GM21515 (cell line): ENCODE results near the gene CDKN1A.

Experiments used
- ATAC-seq: cut with Tn5 transposase; IDR thresholded peaks from one replicate; pipeline ENCODE4 v1.9.1; 2021; ENCODE audit not compliant: unreplicated experiment

The CDKN1A gene

DNA sequence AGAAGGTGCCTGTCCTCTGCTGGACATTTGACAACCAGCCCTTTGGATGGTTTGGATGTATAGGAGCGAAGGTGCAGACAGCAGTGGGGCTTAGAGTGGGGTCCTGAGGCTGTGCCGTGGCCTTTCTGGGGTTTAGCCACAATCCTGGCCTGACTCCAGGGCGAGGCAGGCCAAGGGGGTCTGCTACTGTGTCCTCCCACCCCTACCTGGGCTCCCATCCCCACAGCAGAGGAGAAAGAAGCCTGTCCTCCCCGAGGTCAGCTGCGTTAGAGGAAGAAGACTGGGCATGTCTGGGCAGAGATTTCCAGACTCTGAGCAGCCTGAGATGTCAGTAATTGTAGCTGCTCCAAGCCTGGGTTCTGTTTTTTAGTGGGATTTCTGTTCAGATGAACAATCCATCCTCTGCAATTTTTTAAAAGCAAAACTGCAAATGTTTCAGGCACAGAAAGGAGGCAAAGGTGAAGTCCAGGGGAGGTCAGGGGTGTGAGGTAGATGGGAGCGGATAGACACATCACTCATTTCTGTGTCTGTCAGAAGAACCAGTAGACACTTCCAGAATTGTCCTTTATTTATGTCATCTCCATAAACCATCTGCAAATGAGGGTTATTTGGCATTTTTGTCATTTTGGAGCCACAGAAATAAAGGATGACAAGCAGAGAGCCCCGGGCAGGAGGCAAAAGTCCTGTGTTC is 1.3 kb upstream of the CDKN1A start:
- no peak for ATAC-seq

DNA sequence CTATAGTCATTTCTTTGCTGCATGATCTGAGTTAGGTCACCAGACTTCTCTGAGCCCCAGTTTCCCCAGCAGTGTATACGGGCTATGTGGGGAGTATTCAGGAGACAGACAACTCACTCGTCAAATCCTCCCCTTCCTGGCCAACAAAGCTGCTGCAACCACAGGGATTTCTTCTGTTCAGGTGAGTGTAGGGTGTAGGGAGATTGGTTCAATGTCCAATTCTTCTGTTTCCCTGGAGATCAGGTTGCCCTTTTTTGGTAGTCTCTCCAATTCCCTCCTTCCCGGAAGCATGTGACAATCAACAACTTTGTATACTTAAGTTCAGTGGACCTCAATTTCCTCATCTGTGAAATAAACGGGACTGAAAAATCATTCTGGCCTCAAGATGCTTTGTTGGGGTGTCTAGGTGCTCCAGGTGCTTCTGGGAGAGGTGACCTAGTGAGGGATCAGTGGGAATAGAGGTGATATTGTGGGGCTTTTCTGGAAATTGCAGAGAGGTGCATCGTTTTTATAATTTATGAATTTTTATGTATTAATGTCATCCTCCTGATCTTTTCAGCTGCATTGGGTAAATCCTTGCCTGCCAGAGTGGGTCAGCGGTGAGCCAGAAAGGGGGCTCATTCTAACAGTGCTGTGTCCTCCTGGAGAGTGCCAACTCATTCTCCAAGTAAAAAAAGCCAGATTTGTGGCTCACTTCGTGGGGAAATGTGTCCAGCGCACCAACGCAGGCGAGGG is 594 bp upstream of the CDKN1A start:
- ATAC-seq: no peak

DNA sequence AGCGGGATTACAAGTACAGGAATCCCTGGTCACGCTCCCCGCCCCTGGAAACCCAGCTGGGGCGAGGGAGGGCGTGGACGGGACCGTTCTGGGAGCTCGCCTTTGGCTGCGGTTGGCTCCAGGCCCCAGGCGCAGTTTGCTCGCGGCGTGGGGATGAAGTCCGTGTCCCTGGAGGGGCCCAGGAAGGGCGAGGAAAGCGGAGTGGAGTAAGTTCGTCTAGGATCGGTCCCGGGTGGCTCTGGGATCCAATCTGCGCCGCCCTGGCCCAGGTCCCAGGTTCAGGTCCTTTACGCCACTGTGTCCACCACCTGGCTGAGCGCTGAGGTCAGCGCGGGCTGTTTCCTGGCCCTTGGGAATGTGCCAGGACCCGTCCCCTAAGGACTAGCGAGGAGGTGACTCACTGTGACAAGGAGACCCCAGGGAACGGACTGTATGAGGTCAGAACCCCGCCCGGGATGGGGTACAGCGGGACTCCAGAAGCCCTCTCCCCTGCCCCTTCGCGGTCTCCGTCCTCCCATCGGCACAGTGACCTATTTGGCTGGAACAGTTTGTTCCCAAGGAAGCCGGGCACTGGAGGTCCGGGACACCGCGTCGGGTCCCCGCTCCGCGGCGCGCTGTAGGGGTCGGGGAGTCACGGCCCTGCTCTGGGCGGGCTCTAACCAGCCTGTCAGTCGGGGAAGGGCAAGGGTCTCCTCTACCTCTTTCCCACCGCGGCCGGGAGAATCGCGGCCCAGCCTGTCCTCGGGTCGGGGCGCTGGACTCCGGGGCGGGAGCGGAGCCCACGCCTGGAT is 724 bp downstream of the CDKN1A start:
- ATAC-seq: peak; percentile 1

DNA sequence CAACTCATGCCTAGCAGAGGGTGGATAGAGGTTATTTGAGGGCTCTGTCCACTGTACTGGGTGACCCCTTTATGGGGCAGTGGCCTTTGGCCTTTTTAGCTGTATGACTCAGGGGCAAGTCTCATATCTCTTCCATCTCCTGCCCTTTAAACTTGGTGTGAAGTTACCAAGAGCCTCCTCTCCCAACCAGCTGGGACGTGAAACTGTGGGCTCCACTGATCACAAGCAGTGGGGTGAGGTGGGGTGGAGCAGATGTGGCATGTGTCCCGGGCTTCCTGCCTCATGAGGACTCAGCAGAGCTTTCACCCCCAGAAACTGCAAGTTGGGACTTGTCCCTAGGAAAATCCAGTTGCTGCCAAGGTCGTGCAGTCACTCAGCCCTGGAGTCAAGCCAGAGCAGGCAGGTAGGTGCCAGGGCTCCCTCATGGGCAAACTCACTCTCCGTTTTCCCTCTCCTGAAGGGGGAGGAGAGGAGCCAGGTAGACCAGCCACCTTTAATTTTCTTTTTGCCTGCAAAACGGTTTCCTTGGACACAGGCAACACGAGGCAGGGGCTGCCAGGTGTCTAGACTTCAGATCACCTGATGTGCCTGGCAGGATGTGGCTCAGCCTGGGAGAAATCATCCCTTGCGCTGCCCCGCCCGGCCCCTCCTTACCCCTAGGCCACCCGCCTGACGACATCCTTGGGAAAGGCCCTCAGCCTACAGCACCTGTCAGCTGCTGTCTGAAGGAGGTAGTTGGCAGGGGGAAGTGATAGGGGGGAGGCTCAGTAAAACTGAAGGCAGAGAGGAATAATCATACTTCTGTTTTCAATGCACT is 4.0 kb downstream of the CDKN1A start:
- ATAC-seq: peak; percentile 25

GRCh38 chr6:36683145-36683655 is 4.7 kb downstream of the CDKN1A start:
- ATAC-seq: no peak

GRCh38 chr6:36683656-36684446 is 5.3 kb downstream of the CDKN1A start:
- ATAC-seq: no peak

GRCh38 chr6:36684447-36684812 is 5.9 kb downstream of the CDKN1A start:
- no peak for ATAC-seq

DNA sequence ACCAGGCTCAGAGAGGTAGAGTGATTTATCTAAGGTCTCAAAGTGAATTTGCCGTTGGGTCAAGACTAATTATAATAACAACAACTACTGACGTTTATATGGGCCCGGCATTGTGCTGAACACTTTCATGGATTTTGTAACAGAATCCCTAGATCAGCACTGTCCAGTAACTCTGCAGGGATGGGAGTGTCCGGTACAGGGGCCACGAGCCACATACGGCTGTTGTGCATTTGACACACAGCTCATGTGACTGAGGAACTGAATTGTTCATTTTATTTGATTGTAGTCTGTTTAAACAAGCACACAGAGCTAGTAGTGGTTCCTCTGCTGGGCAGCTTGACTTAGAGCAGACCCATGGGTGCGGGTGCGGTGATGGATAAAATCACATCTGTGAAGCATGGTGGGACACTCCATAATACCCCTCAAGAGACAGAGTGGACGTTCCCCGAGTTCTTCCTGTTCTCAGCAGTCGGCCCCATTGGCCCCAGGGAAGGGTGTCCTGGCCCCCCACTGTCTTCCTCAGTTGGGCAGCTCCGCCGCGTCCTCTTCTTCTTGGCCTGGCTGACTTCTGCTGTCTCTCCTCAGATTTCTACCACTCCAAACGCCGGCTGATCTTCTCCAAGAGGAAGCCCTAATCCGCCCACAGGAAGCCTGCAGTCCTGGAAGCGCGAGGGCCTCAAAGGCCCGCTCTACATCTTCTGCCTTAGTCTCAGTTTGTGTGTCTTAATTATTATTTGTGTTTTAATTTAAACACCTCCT is 6.8 kb downstream of the CDKN1A start:
- no peak for ATAC-seq

- no peak for ATAC-seq
Measured at GRCh38 chr6:36685926-36686667, 7.6 kb downstream of the CDKN1A start.

DNA sequence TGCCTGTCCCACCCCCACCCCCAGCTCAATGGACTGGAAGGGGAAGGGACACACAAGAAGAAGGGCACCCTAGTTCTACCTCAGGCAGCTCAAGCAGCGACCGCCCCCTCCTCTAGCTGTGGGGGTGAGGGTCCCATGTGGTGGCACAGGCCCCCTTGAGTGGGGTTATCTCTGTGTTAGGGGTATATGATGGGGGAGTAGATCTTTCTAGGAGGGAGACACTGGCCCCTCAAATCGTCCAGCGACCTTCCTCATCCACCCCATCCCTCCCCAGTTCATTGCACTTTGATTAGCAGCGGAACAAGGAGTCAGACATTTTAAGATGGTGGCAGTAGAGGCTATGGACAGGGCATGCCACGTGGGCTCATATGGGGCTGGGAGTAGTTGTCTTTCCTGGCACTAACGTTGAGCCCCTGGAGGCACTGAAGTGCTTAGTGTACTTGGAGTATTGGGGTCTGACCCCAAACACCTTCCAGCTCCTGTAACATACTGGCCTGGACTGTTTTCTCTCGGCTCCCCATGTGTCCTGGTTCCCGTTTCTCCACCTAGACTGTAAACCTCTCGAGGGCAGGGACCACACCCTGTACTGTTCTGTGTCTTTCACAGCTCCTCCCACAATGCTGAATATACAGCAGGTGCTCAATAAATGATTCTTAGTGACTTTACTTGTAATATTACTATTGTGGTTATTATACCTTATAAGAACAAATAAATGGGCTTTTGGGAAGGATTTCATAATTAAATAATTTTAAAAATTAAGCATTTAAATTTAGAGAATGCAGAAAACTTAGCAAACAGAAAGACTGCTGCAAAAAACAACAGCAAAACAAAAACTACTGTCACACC is 8.4 kb downstream of the CDKN1A start:
- ATAC-seq: no peak

GRCh38 chr6:36688063-36688738 is 9.7 kb downstream of the CDKN1A start:
- no peak for ATAC-seq

GRCh38 chr6:36688739-36689075 is 10.2 kb downstream of the CDKN1A start:
- no peak for ATAC-seq

GRCh38 chr6:36691011-36691410 is 12.5 kb downstream of the CDKN1A start:
- ATAC-seq: no peak

GRCh38 chr6:36691612-36692011 is 13.1 kb downstream of the CDKN1A start:
- no peak for ATAC-seq

GRCh38 chr6:36692220-36692619 is 13.7 kb downstream of the CDKN1A start:
- peak; percentile 43 for ATAC-seq

- no peak for ATAC-seq
Measured at GRCh38 chr6:36692861-36693702, 14.6 kb downstream of the CDKN1A start.
